CD4-positive, alpha-beta T cell treated with Interferon gamma for 1 hour (primary cell): ENCODE results near the gene NISCH.
A peak's percentile ranks its signal among the peaks of the same experiment; 100 is the strongest.

Source experiments
- DNase-seq: peaks from one replicate; pipeline ENCODE4 v3.0.0-alpha.2; 2020

NISCH gene

GRCh38 chr3:52450489-52451236, 4.7 kb upstream of the NISCH start:
- no peak for DNase-seq

- DNase-seq: no peak
These were observed 3.9 kb upstream of the NISCH start for GRCh38 chr3:52451237-52452083.

GRCh38 chr3:52452126-52452525, 3.3 kb upstream of the NISCH start:
- no peak for DNase-seq

- no peak for DNase-seq
These were observed 2.7 kb upstream of the NISCH start for GRCh38 chr3:52452570-52453221.

- DNase-seq: no peak
These were observed 1.7 kb upstream of the NISCH start, which contains the start of gene TNNC1 for GRCh38 chr3:52453496-52454249. Gene TNNC1, minus strand, starts transcription at chr3:52454041. Its CDS starts 26 bp downstream, at chr3:52454015.

GRCh38 chr3:52454250-52454937, 1.0 kb upstream of the NISCH start:
- DNase-seq: no peak

GRCh38 chr3:52454938-52455282, 494 bp upstream of the NISCH start:
- DNase-seq: no peak

- no peak for DNase-seq
These were observed 880 bp downstream of the NISCH start for GRCh38 chr3:52456169-52456799.

GRCh38 chr3:52456800-52457183, 1.4 kb downstream of the NISCH start:
- DNase-seq: no peak

- DNase-seq: no peak
These were observed 2.8 kb downstream of the NISCH start for GRCh38 chr3:52458031-52458760.

GRCh38 chr3:52458770-52459545, 3.6 kb downstream of the NISCH start:
- DNase-seq: no peak

- DNase-seq: no peak
These were observed 6.5 kb downstream of the NISCH start for GRCh38 chr3:52461874-52462273.

GRCh38 chr3:52463416-52463815, 8.0 kb downstream of the NISCH start:
- DNase-seq: no peak

GRCh38 chr3:52468336-52468735, 12.9 kb downstream of the NISCH start:
- no peak for DNase-seq

GRCh38 chr3:52469001-52469400, 13.6 kb downstream of the NISCH start:
- DNase-seq: no peak

- DNase-seq: no peak
These were observed 15.5 kb downstream of the NISCH start for GRCh38 chr3:52470920-52471319.

- DNase-seq: peak; percentile 33
These were observed 16.2 kb downstream of the NISCH start for GRCh38 chr3:52471371-52472238.

- no peak for DNase-seq
These were observed 17.0 kb downstream of the NISCH start for GRCh38 chr3:52472239-52473000.
